ENCODE results near the gene IL9.

DNA sequence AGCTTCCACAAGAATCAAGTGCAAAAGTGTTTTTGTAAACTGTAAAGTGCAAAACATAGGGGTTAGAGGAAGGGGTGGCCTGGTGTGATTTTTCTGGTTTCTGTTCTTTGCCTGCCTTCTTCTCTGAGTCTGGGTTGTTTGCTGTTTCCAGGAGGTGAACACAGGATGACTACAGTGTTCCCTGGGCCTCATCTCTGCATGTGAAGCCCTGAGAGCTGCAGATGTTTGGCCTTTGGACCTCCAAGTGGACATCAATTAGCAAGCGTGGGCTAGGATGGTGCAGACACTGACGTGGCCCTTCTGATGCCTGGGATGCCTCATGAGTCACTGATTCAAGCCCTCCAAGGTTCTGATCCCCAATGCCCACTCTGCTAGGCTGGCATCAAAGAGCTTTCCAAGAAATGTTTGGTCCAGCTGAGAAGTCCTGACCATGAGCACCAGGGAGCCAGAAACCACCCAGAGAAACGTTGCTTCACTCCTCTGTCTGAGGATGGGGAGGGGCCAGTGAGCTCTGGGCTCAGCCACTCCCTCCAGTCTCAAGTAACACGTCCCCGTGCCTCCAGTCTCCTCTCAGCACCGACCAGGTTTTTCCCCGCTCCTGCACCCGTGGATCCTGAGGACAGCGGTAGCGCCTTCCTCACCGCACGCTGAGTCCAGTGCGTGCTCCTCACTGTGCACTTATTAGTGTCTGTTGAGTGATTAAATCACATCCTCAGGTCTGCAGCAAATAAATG lies 7.6 kb downstream of the IL9 start:
- TF ChIP-seq CTCF (IDR thresholded peaks at IDR 0.05) (no peak), POLR2A (IDR thresholded peaks at IDR 0.05) (no peak)
